Heart left ventricle (tissue), 13 donors: Measurements from ENCODE around the gene C16orf95.
"Not testable (repeated sequence)": the region's sequence is repeated elsewhere in the genome, so short reads cannot be mapped to it uniquely, and the experiment has no call there.

Source experiments
- CTCF ChIP-seq, 12 donors: fragments of 200-600 bp; sonication (generic) in 4 of 12; IDR thresholded peaks; one replicate each; pipeline versions ENCODE4 v1.5.0 to v1.8.0; 2018 to 2022; ENCODE audit warnings: antibody characterized with exemption in 12 of 12, mild to moderate bottlenecking in 5 of 12
- POLR2A ChIP-seq, 2 donors: fragments of 450-650 bp; IDR thresholded peaks; one replicate each; pipeline ENCODE4 v1.6.1; 2017; ENCODE audit warnings: antibody characterized with exemption in 2 of 2, mild to moderate bottlenecking in 2 of 2, moderate library complexity in 2 of 2
- donor health status: ischemic (EF 13 %, LVEDD 7.1; RV severe dilation, severe dysfunction).
- donor health status: DM: no; HTN: yes; CAD: no.
- donor health status: DM: no; HTN: no; CAD: no.
- donor health status: ischemic (EF 25% LVEDD 6.9; RV normal size, moderate dysfunction).
- donor health status: ischemic (EF 25% LVEDD 5.7; RV mildly dilated, moderate dysfunction).
- donor health status: ischemic (EF 35%, LVEDD 5.7; RV mildly dilated, moderate dysfunction).
- donor health status: nonischemic (EF 11% LVEDD 7.7; RV severe dilation, severe dysfunction).
- donor health status: DM: yes; HTN: yes; CAD: no.
- donor health status: PGD.
- donor health status: ischemic (EF 29% LVEDD 5.4; RV normal size, mild dysfunction).
- donor health status: nonischemic (EF 23%, LVEDD 6.1; RV moderate dilation, normal function).

GRCh38 chr16:87339724-87340105 lies 22.5 kb upstream of the C16orf95 start:
- not testable (repeated sequence) for TF ChIP-seq CTCF, POLR2A (IDR thresholded peaks at IDR 0.05)
